WTC11 (cell line): ENCODE measurements around the gene MRPS22. TPM values are rescaled to one million over a fixed set of nuclear protein-coding genes. Genes with fewer than 3 reads are reported as not detected.

Experiments used
- total RNA-seq: library from RNA; stranded (reverse); gene quantifications from 3 replicates; pipeline ENCODE4 v1.2.3, GENCODE V29; 2021

The MRPS22 gene
- total RNA-seq, 1 experiment from 2014 or later: 44.6 TPM

Other genes with a start within 250 kb of the MRPS22 start
- 112 to 141 TPM (median 115 TPM) in 3 replicates for gene COPB2, start 45.6 kb downstream of the MRPS22 start, total RNA-seq
- not detected in 3 replicates for gene RBP2, start 132.5 kb downstream of the MRPS22 start, total RNA-seq
- 53.3 to 60.3 TPM (median 58.6 TPM) in 3 replicates for gene RBP1, start 195.7 kb downstream of the MRPS22 start, total RNA-seq